Stomach smooth muscle (tissue), 2 donors: ENCODE data around the gene SPATA32.

ENCODE experiments used
- H3K27ac ChIP-seq: one replicate; pipeline ENCODE4 v1.7.0; 2013; ENCODE audit warnings: mild to moderate bottlenecking, low read length, inconsistent platforms
- H3K27me3 ChIP-seq, 2 donors: one replicate each; pipeline ENCODE4 v1.7.0; 2013; ENCODE audit warnings: low read length in 2 of 2; ENCODE audit not compliant: insufficient read depth in 2 of 2, control insufficient read depth in 1 of 2
- H3K36me3 ChIP-seq, 2 donors: one replicate each; pipeline ENCODE4 v1.7.0; 2013; ENCODE audit warnings: low read length in 2 of 2; ENCODE audit not compliant: control insufficient read depth in 2 of 2, insufficient read depth in 2 of 2
- H3K4me1 ChIP-seq: one replicate; pipeline ENCODE4 v1.7.0; 2013; ENCODE audit warnings: low read length; ENCODE audit not compliant: control insufficient read depth, insufficient read depth
- H3K4me3 ChIP-seq, 2 donors: one replicate each; pipeline ENCODE4 v1.7.0; 2013; ENCODE audit warnings: low read length in 2 of 2
- H3K9ac ChIP-seq, 2 donors: one replicate each; pipeline ENCODE4 v1.7.0; 2013; ENCODE audit warnings: low read length in 2 of 2, mild to moderate bottlenecking in 1 of 2
- H3K9me3 ChIP-seq, 2 donors: one replicate each; pipeline ENCODE4 v1.7.0; 2013; ENCODE audit warnings: low read length in 2 of 2; ENCODE audit not compliant: control insufficient read depth in 2 of 2
- donor health status: healthy.
- donor health status: Pancreatic carcinoma.

The SPATA32 gene

GRCh38 chr17:45282683-45283644 lies 21.1 kb upstream of the SPATA32 start:
- H3K9ac ChIP-seq, result peak overlapping the region; percentile 5 to 60
- H3K9me3 ChIP-seq, result no peaks in the 10 kb centered on the region
- H3K4me1 ChIP-seq, result peaks cover 69% of the 10 kb centered on the region
- H3K4me3 ChIP-seq, result peak overlapping the region in 1 of 2 donors; percentile 35
- H3K36me3 ChIP-seq, result peaks cover 31 to 34% of the 10 kb centered on the region in 2 donors
- H3K27me3 ChIP-seq, result no peaks in the 10 kb centered on the region
- peak overlapping the region; percentile 96 for H3K27ac ChIP-seq

- peaks cover 15 to 18% of the 10 kb centered on the region in 2 donors for H3K36me3 ChIP-seq
- no peaks in the 10 kb centered on the region for H3K9me3 ChIP-seq
- peak overlapping the region; percentile 33 for H3K27ac ChIP-seq
- no peak overlapping the region for H3K9ac ChIP-seq
- peaks cover 59% of the 10 kb centered on the region for H3K4me1 ChIP-seq
- H3K27me3 ChIP-seq, result no peaks in the 10 kb centered on the region
- H3K4me3 ChIP-seq, result no peak overlapping the region
Measured at GRCh38 chr17:45279898-45280297, 18.0 kb upstream of the SPATA32 start.

GRCh38 chr17:45277992-45278391 lies 16.1 kb upstream of the SPATA32 start:
- Histone ChIP-seq H3K27me3 (no peaks in the 10 kb centered on the region), H3K4me3 (peak overlapping the region in 1 of 2 donors; percentile 1), H3K9me3 (no peaks in the 10 kb centered on the region), H3K4me1 (peaks cover 48% of the 10 kb centered on the region), H3K27ac (peak overlapping the region; percentile 76), H3K9ac (no peak overlapping the region), H3K36me3 (peaks cover 19 to 20% of the 10 kb centered on the region in 2 donors)

GRCh38 chr17:45277216-45277849 lies 15.4 kb upstream of the SPATA32 start:
- Histone ChIP-seq H3K9ac (no peak overlapping the region), H3K4me1 (peaks cover 41% of the 10 kb centered on the region), H3K36me3 (peaks cover 20 to 22% of the 10 kb centered on the region in 2 donors)

DNA sequence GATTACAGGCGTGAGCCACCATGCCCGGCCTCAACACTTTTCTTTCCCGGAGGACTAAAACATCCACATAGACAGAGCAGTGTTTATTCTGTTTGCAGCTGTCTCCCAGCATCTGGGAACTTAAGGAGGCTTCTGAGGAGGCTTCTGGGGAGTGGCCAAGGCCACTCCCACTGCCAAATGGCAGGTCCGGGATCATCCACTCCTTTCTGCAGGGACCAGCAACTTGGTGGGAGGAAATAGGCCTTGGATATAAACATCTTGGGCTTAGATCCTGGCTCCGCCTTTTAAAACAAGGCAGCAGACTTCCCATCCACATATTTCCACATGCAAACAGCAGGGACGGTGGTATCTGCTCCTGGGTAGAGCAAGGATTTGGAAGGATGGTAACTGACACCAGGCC lies 14.1 kb upstream of the SPATA32 start:
- H3K4me1 ChIP-seq, result peaks cover 39% of the 10 kb centered on the region
- H3K9ac ChIP-seq, result no peak overlapping the region
- no peak overlapping the region for H3K4me3 ChIP-seq
- H3K27ac ChIP-seq, result peak overlapping the region; percentile 46
- H3K27me3 ChIP-seq, result no peaks in the 10 kb centered on the region
- H3K9me3 ChIP-seq, result no peaks in the 10 kb centered on the region
- peaks cover 23 to 30% of the 10 kb centered on the region in 2 donors for H3K36me3 ChIP-seq

More at GRCh38 chr17:45277216-45277849, 15.4 kb upstream of the SPATA32 start:
- Histone ChIP-seq H3K4me3 (peak overlapping the region in 1 of 2 donors; percentile 1), H3K27ac (peak overlapping the region; percentile 76), H3K27me3 (no peaks in the 10 kb centered on the region), H3K9me3 (no peaks in the 10 kb centered on the region)

- Histone ChIP-seq H3K4me1 (peaks cover 34% of the 10 kb centered on the region), H3K9me3 (no peaks in the 10 kb centered on the region), H3K9ac (no peak overlapping the region), H3K27ac (no peak overlapping the region), H3K4me3 (no peak overlapping the region), H3K27me3 (no peaks in the 10 kb centered on the region), H3K36me3 (peaks cover 38 to 46% of the 10 kb centered on the region in 2 donors)
Measured at GRCh38 chr17:45274033-45274432, 12.1 kb upstream of the SPATA32 start.

- Histone ChIP-seq H3K4me1 (peaks cover 31% of the 10 kb centered on the region), H3K4me3 (no peak overlapping the region), H3K9me3 (no peaks in the 10 kb centered on the region), H3K36me3 (peaks cover 41 to 50% of the 10 kb centered on the region in 2 donors), H3K9ac (peak overlapping the region in 1 of 2 donors; percentile 36), H3K27me3 (no peaks in the 10 kb centered on the region), H3K27ac (no peak overlapping the region)
Measured at GRCh38 chr17:45273551-45273957, 11.7 kb upstream of the SPATA32 start.

GRCh38 chr17:45271603-45272002 lies 9.7 kb upstream of the SPATA32 start:
- H3K4me1 ChIP-seq, result peaks cover 15% of the 10 kb centered on the region
- no peaks in the 10 kb centered on the region for H3K27me3 ChIP-seq
- H3K9me3 ChIP-seq, result no peaks in the 10 kb centered on the region
- no peak overlapping the region for H3K27ac ChIP-seq
- peaks cover 60 to 68% of the 10 kb centered on the region in 2 donors for H3K36me3 ChIP-seq
- H3K9ac ChIP-seq, result no peak overlapping the region
- no peak overlapping the region for H3K4me3 ChIP-seq

GRCh38 chr17:45270828-45271418 lies 9.0 kb upstream of the SPATA32 start:
- Histone ChIP-seq H3K9me3 (no peaks in the 10 kb centered on the region), H3K27ac (no peak overlapping the region), H3K27me3 (no peaks in the 10 kb centered on the region), H3K9ac (no peak overlapping the region), H3K36me3 (peaks cover 67 to 74% of the 10 kb centered on the region in 2 donors), H3K4me1 (peaks cover 9% of the 10 kb centered on the region), H3K4me3 (no peak overlapping the region)

DNA sequence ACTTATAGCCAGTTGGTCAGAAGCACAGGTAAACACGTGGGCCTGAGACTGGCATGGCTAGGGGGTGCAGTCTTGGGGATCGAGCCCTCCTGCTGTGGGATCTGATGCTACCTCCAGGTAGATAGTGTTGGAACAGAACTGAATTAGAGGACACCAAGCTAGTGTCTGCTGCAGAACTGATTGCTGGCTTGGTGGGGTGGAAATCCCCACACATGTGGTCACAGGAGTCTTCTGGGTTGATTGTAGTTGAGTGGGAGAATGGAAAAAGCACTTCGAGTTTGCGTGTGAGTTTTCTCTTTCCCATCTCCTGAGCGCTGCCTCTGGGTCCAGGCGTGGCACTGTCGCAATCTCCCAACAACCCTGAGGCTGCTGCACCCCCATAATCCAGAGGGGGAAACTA lies 8.0 kb upstream of the SPATA32 start:
- Histone ChIP-seq H3K27me3 (no peaks in the 10 kb centered on the region), H3K9ac (no peak overlapping the region), H3K27ac (no peak overlapping the region), H3K4me3 (no peak overlapping the region), H3K9me3 (no peaks in the 10 kb centered on the region), H3K4me1 (peaks cover 8% of the 10 kb centered on the region), H3K36me3 (peaks cover 74 to 79% of the 10 kb centered on the region in 2 donors)
